Subcutaneous abdominal adipose tissue (tissue), 5 donors: ENCODE measurements around the gene IGFL2.
"Not testable (repeated sequence)": the region's sequence is repeated elsewhere in the genome, so short reads cannot be mapped to it uniquely, and the experiment has no call there.

Experiments
- H3K27ac ChIP-seq: one replicate; pipeline ENCODE4 v1.7.0; 2013; ENCODE audit warnings: low read depth, mild to moderate bottlenecking, inconsistent platforms, low read length, moderate library complexity
- H3K27me3 ChIP-seq, 5 donors: one replicate each; pipeline ENCODE4 v1.7.0; 2013; ENCODE audit warnings: low read length in 5 of 5, inconsistent platforms in 1 of 5; ENCODE audit not compliant: control insufficient read depth in 5 of 5, insufficient read depth in 4 of 5
- H3K36me3 ChIP-seq, 5 donors: one replicate each; pipeline ENCODE4 v1.7.0; 2013; ENCODE audit warnings: low read length in 5 of 5; ENCODE audit not compliant: control insufficient read depth in 5 of 5, insufficient read depth in 5 of 5
- H3K4me1 ChIP-seq, 5 donors: one replicate each; pipeline ENCODE4 v1.7.0; 2013; ENCODE audit warnings: low read length in 5 of 5, mild to moderate bottlenecking in 3 of 5, moderate library complexity in 1 of 5; ENCODE audit not compliant: control insufficient read depth in 5 of 5, insufficient read depth in 5 of 5
- H3K4me3 ChIP-seq, 5 donors: one replicate each; pipeline ENCODE4 v1.7.0; 2013; ENCODE audit warnings: low read length in 5 of 5, low read depth in 1 of 5
- H3K9ac ChIP-seq, 5 donors: one replicate each; pipeline ENCODE4 v1.7.0; 2013; ENCODE audit warnings: low read length in 5 of 5, mild to moderate bottlenecking in 4 of 5, moderate library complexity in 3 of 5
- H3K9me3 ChIP-seq, 5 donors: one replicate each; pipeline ENCODE4 v1.7.0; 2013; ENCODE audit warnings: low read length in 5 of 5; ENCODE audit not compliant: control insufficient read depth in 5 of 5
- donor health status: healthy.
- donor health status: healthy.
- donor health status: healthy.
- donor health status: healthy.
- donor health status: healthy.

The IGFL2 gene

DNA sequence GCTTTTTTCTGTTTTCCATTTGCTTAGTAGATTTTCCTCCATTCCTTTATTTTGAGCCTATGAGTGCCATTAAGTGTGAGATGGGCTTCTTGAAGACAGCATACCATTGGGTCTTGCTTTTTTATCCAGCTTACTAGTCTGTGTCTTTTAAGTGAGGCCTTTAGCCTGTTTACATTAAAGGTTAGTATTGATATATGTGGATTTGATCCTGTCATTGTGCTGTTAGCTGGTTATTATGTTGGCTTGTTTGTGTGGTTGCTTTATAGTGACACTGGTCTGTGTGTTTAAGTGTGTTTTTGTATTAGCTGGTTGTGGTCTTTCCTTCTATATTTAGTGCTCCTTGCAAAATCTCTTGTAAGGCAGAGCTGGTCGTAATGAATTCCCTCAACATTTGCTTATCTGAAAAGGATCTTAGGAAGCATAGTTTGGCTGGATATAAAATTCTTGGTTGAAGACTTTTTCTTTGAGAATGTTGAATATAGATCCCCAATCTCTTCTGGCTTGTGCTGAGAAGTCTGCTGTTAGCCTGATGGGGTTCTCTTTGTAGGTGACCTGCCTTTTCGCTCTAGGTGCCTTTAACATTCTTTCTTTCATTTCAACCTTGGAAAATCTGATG lies 13.7 kb downstream of the IGFL2 start:
- not testable (repeated sequence) for H3K36me3 ChIP-seq, H3K27ac ChIP-seq, H3K4me1 ChIP-seq, H3K4me3 ChIP-seq, H3K9ac ChIP-seq
- H3K27me3 ChIP-seq = peaks cover 0 to 20% (median 7%) of the 10 kb centered on the region in 5 donors
- peaks cover 6 to 18% (median 9%) of the 10 kb centered on the region in 5 donors for H3K9me3 ChIP-seq

DNA sequence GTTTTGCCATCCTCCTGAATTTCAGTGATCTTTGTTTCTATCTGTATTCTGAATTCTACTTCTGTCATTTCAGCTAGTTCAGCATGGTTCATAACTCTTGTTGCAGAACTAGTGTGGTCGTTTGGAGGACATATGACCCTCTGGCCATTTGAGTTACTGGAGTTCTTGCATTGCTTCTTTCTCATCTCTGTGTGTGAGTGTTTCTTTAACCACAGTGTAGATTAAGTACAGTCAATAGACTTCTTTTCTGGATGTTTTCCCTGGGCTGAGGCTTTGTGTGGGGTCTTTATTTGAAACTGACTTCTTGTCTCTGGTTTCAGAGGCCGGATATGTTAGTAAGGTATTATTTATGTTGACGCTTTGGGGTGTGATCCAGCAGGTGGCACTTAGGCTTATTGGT lies 14.7 kb downstream of the IGFL2 start:
- Histone ChIP-seq H3K4me1 (no peaks in the 10 kb centered on the region), H3K27ac (no peak overlapping the region), H3K9ac (no peak overlapping the region), H3K36me3 (no peaks in the 10 kb centered on the region), H3K4me3 (no peak overlapping the region), H3K27me3 (peaks cover 0 to 22% (median 7%) of the 10 kb centered on the region in 5 donors), H3K9me3 (peaks cover 6 to 18% (median 9%) of the 10 kb centered on the region in 5 donors)

DNA sequence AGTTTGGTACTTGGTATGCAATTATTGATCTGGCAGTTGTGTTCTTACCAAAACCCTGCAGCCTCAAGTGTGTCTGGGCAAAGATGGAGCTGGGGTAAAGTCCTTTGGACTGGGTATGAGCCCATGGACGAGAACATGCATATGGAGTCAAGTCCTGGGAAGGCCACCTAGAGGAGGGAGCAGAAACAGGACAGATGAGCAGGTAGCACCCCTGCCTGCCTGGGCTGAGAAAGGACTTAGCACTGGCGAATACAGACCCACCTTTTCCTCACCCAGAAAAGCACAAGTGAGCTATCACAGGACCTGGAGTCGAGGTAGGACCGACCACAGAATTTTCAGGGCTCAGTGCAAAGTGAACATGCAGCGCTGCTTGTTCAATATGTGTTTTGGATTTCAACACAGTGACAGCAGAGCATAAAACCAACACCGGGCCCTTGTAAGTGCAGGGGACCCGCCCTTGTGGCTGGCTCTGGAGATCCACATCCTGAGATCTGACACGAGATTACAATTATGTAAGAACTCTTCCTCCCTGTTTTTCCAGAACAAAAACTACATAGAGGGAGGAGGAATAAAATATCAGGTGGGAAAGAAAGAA lies 25.9 kb downstream of the IGFL2 start:
- H3K36me3 ChIP-seq = no peaks in the 10 kb centered on the region
- no peak overlapping the region for H3K4me3 ChIP-seq
- H3K4me1 ChIP-seq = no peaks in the 10 kb centered on the region
- H3K9ac ChIP-seq = no peak overlapping the region
- H3K9me3 ChIP-seq = peaks cover 0 to 5% (median 0%) of the 10 kb centered on the region in 5 donors
- H3K27ac ChIP-seq = no peak overlapping the region
- H3K27me3 ChIP-seq = peaks cover 0 to 19% (median 10%) of the 10 kb centered on the region in 5 donors

DNA sequence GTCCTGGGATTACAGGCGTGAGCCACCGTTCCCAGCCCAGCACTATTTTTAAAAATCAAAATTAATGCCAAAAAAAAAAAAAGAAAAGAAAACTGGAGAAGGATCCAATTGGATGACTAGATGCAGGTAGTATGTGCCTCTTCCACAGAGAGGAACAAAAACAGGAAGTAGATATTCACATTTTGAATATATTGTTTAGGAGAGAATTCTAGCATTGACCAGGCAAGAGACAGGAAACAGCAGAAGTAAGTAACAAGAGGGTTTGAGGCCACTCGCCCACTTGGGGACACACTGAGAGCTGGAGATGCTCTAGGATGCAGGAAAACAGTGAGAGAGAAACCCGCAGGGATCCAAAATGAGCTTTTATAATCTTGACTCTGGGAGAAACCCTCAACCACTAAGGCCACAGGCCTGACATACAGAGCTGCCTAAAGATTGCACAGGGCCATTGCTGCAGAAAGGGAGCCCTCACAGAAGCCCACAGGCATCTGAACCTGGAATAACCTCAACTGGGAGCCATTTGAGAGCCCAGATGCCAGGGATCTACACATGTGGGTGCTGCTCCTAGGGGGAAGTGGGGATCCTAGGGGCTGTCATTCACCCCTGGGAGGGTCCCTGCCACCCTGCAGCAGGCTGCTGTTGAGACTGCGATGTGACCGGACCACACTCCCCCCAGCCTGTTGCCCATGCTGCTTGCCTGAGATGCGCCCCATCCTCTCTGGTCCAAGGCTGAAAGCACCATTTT lies 28.2 kb downstream of the IGFL2 start:
- Histone ChIP-seq H3K9ac (no peak overlapping the region), H3K27me3 (peaks cover 0 to 20% (median 14%) of the 10 kb centered on the region in 5 donors), H3K4me1 (no peaks in the 10 kb centered on the region), H3K9me3 (no peaks in the 10 kb centered on the region), H3K36me3 (no peaks in the 10 kb centered on the region), H3K27ac (no peak overlapping the region), H3K4me3 (no peak overlapping the region)

DNA sequence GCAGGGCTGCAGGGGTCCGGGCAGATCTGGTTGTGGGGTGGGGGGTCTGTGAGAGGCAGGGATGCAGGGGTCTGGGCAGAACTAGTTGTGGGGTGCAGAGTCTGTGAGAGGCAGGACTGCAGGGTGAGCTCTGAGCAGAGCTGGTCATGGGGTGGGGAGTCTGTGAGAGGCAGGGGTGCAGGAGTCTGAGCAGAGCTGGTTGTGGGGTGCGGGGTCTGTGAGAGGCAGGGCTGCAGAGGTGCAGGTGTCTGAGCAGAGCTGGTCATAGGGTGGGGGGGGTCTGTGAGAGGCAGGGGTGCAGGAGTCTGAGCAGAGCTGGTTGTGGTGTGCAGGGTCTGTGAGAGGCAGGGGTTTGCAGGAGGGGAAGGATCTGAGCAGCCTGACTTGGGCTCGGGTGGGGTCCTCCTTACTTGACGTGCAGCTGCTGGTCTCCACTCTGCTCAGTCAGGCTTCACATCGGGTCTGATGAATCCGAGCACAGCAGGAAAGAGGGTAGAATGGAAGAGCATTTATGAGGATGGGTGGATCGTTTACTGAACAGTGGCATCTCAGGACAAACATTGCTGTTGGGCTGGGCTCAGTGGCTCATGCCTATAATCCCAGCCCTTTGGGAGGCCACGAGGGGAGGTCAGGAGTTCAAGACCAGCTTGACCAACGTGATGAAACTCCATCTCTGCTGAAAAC lies 31.2 kb downstream of the IGFL2 start:
- no peaks in the 10 kb centered on the region for H3K9me3 ChIP-seq
- no peak overlapping the region for H3K4me3 ChIP-seq
- H3K36me3 ChIP-seq = no peaks in the 10 kb centered on the region
- H3K27me3 ChIP-seq = peaks cover 0 to 12% (median 11%) of the 10 kb centered on the region in 5 donors
- H3K4me1 ChIP-seq = no peaks in the 10 kb centered on the region
- H3K27ac ChIP-seq = no peak overlapping the region
- H3K9ac ChIP-seq = no peak overlapping the region

DNA sequence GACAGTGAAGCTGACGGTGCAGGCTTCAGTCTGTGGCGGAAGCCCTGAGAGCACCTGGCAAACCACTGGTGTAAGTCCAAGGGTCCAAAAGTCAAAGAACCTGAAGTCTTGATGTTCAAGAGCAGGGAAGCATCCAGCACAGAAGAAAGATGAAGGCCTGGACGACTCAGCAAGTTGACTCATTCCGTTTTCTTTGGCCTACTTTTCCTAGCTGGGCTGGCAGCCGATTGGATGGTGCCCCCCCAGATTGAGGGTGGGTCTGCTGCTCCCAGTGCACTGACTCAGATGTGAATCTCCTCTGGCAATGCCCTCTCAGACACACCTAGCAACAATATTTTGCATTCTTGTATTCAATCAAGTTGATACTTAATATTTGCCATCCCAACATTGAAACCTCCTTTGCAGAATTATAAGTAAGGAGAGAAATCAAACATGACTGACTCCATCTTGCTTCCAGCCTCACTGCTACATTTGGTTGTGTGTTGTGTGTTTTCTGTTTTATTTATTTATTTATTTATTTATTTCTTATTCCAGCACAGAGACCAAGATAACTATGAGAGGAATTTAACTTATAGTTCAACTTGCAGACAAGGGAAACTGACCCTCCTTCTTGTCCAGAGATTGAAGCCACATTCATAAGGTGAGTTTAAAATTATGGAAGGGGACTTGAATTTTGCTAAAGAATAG lies 32.8 kb downstream of the IGFL2 start:
- Histone ChIP-seq H3K36me3 (no peaks in the 10 kb centered on the region), H3K4me1 (peaks cover 0 to 3% (median 0%) of the 10 kb centered on the region in 5 donors), H3K9me3 (no peaks in the 10 kb centered on the region), H3K4me3 (no peak overlapping the region), H3K9ac (no peak overlapping the region), H3K27me3 (peaks cover 0 to 12% (median 9%) of the 10 kb centered on the region in 5 donors), H3K27ac (no peak overlapping the region)

DNA sequence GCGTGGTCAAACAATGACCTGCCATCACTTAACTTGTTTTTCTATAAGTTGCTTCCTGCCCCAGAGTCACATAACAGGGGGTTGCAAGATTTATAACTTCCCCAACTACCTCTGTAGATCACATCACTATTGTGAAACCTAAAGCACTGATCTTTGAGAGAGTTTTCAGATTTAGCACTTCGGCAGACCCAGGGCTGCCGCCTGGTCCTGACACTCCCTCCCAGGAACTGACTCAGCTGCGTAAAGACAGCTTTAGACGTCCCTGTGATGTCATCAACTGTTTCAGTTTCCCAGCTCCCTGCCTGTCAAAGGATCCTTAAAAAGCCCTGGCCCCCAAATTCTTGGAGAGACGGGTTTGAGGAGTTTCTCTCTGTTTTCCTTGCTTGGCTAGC lies 33.3 kb downstream of the IGFL2 start:
- H3K36me3 ChIP-seq = no peaks in the 10 kb centered on the region
- peaks cover 0 to 10% (median 9%) of the 10 kb centered on the region in 5 donors for H3K27me3 ChIP-seq
- no peak overlapping the region for H3K9ac ChIP-seq
- no peak overlapping the region for H3K27ac ChIP-seq
- H3K4me3 ChIP-seq = no peak overlapping the region
- H3K4me1 ChIP-seq = peaks cover 0 to 3% (median 0%) of the 10 kb centered on the region in 5 donors
- no peaks in the 10 kb centered on the region for H3K9me3 ChIP-seq

DNA sequence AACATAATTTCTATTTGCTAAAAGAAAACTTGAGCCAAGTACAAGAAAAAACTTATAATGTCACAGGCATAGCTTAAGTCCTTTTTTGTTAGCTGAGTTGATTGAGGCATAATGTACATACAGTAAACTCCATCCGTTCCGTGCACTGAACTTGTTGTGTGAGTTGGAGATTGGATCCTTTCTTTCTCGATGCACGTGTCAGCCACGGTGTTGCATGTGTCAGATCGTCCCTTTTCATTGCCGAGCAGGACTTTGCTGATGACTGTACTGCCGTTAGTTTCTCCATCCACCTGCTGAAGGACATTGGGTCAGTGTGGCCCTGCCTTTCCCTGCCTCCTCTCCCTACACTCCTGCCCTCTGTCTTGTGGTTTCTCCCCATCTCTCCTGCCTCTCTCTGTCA lies 34.4 kb downstream of the IGFL2 start:
- H3K4me1 ChIP-seq = peaks cover 0 to 3% (median 0%) of the 10 kb centered on the region in 5 donors
- no peaks in the 10 kb centered on the region for H3K36me3 ChIP-seq
- no peaks in the 10 kb centered on the region for H3K9me3 ChIP-seq
- no peak overlapping the region for H3K4me3 ChIP-seq
- peaks cover 0 to 9% (median 7%) of the 10 kb centered on the region in 5 donors for H3K27me3 ChIP-seq
- no peak overlapping the region for H3K27ac ChIP-seq
- H3K9ac ChIP-seq = no peak overlapping the region

DNA sequence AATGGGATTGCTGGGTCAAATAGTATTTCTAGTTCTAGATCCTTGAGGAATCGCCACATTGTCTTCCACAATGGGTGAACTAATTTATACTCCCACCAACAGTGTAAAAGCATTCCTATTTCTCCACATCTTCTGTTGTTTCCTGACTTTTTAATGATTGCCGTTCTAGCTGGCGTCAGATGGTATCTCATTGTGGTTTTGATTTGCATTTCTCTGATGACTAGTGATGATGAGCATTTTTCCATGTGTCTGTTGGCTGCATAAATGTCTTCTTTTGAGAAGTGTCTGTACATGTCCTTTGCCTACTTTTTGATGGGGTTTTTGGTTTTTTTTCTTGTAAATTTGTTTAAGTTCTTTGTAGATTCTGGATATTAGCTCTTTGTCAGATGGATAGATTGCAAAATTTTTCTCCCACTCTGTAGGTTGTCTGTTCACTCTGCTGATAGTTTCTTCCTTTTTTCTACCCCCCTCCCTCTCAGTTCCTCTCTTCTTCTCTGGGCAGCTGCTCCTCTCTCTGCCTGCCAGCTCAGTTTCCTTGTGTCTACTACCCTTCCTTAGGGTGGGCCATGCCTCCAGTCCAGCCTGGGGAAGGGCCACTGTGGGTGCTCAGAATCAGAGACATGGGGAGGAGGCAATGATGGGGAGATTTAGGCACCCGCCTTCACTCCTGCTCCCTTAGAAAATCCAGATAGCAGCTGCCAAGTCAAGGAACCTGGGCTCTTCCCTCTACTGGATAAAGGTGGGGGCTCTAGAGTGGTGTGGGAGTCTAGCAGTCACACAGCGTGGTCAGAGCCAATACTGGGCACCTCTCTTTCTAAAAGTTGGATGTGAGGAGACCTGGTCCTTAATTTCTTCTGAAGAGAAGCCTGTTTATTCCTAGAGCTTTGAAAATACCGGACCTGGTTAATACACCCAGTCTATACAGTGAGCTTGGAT lies 37.0 kb downstream of the IGFL2 start:
- H3K4me1 ChIP-seq, H3K9me3 ChIP-seq, H3K36me3 ChIP-seq, H3K9ac ChIP-seq, H3K27ac ChIP-seq, H3K4me3 ChIP-seq: not testable (repeated sequence)
- peaks cover 0 to 15% (median 8%) of the 10 kb centered on the region in 5 donors for H3K27me3 ChIP-seq
